Measurements from ENCODE around the gene FHIT.
"Not testable (repeated sequence)": the region's sequence is repeated elsewhere in the genome, so short reads cannot be mapped to it uniquely, and the experiment has no call there.

FHIT gene

GRCh38 chr3:60599586-60599985 is 651.7 kb downstream of the FHIT start:
- DNase-seq, result no peak

- no peak for DNase-seq
Observed at GRCh38 chr3:60598671-60599070, 652.6 kb downstream of the FHIT start.

DNA sequence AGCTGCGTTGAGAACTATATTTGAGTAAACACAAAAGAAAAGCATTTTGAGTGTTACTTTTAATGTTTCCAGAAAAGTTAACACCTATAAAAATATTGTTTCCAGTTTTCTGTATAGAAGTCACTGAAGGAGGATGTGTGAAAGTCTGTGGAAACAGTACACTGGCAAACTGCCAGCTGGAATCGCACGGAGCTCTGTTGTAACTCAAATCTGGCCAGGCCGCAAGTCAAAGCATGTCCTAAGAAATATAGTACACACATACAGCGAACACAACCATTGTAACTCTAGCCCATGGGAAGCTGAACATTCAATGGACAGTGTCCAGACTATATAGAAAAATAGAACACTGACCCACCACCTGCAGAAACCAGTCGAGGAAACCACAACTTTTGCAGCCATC is 657.2 kb downstream of the FHIT start:
- DNase-seq, result no peak

DNA sequence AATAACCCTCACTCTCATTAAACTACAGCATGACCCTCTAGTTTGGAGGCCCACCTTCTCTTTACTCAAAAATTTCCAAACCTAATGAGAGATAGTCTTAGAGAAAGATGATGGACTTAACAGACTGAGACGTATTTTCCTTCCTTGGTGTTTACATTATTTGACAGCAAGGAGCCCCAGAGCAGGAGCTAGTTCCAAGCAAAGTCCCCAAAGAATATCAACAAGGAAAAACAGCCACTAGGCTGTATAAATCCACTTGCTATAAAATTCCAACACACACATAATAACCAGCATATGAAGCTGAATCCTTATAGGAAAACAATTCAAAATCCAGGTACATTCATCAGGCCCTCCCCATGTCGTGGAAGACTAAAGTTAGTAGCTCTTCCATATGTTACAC is 660.0 kb downstream of the FHIT start:
- no peak for DNase-seq

- DNase-seq, result no peak
Observed at GRCh38 chr3:60588806-60589205, 662.4 kb downstream of the FHIT start.

- DNase-seq, result no peak
Observed at GRCh38 chr3:60585918-60586317, 665.3 kb downstream of the FHIT start.

GRCh38 chr3:60584250-60584649 is 667.0 kb downstream of the FHIT start:
- no peak for DNase-seq

- no peak for DNase-seq
Observed at GRCh38 chr3:60582288-60582687, 669.0 kb downstream of the FHIT start.

DNA sequence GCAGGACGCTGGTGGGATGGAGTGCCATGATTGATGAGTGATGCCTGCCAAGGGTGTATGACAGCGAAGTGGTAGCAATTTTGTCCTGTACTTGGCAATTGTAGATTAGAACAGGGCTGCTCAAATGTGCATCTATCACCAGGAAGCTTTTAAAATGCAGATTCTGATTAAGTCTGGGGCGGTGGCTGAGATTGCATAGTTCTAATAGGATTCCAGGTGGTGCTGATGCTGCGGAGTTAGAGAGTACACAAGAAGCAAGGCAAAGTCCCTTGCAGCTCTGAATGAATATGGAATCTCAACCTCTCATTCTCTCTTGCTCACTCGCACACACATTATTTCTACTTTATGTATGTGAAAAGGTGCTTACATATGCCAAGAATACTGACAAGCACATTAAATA is 670.4 kb downstream of the FHIT start:
- no peak for DNase-seq

GRCh38 chr3:60579734-60580133 is 671.5 kb downstream of the FHIT start:
- DNase-seq, result no peak

GRCh38 chr3:60578936-60579335 is 672.3 kb downstream of the FHIT start:
- no peak for DNase-seq

GRCh38 chr3:60577601-60578000 is 673.7 kb downstream of the FHIT start:
- no peak for DNase-seq

DNA sequence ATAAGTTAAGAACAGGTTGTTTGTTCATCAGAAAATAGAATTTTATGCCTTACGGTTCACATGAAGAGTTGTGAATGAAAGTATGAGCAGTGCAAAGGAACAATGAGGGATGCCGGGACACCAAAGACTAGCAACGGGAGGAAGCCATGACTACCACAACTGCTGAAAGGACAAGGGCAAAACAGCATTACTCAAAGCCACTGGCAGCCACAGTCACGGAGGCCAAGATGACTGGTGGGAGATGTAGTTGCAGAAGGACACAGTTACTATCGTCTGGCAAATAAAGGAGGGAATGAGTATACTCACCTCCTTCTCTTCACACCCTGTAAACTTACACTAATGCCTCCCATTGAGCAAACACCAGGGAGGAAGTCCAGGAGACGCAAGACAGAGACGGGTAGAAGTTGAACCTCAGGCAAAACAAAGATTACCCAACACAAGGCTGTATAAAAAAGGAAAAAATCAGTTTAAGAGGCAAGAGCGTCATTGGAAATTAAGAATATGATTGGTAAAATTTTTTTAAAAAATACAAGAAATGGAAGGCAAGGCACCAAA is 675.5 kb downstream of the FHIT start:
- DNase-seq, result no peak

DNA sequence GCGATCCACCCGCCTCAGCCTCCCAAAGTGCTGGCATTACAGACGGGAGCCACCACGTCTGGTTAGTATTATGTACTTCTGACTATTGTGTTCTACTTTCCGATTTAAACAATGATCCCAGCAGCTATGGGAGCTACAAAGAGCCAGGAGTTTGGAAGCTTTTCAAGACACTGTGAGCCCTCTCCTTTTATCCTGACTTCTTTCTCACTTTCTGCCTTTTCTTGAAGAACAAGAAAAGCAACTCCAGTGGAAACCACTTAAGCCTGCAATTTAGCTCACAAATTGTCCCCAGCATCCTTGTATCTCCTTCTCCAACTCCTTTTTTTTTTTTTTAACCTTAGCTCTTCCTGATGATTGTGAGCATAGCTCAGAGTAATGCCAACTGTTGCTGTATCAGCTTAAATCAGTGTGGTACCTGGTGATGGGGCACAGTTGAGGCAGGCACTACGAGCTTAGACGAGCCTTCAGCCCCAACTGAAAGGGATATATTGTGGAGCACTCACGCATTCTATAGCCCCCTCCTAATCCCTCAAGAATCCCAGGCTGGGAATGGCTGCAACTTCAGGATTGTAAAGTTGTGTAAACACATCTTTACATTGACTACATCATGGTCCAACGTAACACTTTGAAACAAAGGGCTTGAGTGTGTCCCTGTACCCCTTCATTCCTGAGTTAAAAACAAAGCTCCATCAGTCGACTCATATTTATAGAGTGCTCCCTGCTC is 677.0 kb downstream of the FHIT start:
- no peak for DNase-seq

DNA sequence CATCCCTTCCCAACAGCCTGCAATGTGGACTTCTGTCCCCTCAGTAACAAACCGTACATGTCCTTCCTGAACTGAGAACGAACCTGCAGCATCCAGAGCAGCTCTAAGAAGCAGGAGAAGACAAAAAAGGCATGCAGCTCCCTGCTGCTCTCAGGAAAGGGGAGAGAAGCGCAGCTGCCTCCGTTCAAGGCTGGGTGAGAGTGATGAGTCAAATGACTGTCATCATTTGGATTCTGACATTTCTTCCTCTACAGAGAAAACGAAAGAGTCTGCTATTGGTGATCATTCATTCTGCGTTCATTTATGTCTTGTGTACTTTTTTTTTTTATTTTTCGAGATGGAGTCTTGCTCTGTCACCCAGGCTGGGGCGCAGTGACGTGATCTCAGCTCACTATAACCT is 677.8 kb downstream of the FHIT start:
- no peak for DNase-seq

DNA sequence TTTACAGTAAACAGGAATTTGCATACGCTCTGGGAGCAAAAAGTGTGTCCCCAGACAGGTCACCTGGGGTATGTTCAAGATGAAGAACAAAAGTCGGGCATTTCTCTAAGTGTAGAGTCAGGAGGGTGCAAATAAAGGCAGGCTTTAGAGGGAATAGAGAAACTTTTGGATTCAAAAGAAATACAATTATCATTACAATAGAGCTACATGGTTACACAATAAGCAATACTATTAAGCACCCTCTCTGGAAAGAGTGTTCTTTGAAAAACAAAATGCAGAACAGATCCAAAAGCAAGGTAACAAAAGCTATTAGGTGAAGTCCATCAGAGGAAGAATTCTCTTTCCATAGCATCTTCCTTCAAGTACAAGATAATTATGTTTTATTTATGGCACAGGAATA is 679.7 kb downstream of the FHIT start:
- DNase-seq, result no peak

DNA sequence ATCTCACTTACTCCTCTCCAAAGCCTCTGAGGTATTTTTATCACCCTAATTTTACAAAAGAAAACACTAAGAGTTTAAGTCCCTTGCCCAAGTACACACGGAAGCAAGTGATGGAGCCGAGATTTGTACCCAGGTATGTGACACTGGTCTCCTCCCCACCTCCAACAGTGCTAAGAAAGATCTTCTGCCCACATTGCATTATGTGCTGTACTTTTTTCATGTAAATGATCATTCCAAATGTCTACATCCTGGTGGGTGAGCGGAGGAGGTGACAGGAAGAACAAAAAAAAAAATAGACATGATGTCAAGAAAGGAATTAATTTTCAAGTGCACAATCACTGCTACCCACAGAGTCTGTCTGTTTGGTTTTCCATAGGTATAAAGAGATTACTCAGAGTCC is 694.1 kb downstream of the FHIT start:
- no peak for DNase-seq

- no peak for DNase-seq
Observed at GRCh38 chr3:60555686-60556354, 695.4 kb downstream of the FHIT start.

GRCh38 chr3:60553144-60553543 is 698.1 kb downstream of the FHIT start:
- DNase-seq, result no peak

GRCh38 chr3:60552581-60552980 is 698.7 kb downstream of the FHIT start:
- no peak for DNase-seq

DNA sequence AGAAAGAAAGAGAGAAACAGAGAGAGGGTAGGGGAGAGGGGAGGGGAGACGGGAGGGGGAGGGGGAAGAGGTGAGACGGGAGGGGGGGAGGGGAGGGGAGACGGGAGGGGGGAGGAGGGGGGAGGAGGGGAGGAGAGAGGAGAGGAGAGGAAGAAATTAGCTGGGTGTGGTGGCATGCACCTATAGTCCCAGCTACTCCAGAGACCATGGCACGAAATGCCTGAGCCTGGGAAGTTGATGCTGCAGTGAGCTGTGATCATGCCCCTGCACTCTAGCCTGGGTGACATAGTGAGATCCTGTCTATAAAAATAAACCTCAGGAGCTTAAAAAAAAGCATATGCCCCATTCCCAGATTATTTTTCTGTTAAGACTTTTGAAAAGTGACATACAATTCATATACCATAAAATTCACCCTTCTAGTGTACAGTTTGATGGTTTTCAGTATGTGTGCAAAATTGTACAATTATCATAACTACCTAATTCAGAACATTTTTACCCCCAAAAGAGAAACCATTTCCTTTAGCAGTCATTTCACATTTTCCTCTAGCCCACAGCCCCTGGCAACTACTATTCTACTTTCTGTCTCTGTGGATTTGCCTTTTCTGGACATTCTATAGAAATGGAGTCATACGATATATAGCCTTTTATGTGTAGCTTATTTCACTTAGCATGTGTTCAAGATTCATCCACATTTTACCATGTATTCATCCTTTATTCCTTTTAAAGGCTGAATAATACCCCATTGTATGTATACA is 699.6 kb downstream of the FHIT start:
- DNase-seq, result no peak

DNA sequence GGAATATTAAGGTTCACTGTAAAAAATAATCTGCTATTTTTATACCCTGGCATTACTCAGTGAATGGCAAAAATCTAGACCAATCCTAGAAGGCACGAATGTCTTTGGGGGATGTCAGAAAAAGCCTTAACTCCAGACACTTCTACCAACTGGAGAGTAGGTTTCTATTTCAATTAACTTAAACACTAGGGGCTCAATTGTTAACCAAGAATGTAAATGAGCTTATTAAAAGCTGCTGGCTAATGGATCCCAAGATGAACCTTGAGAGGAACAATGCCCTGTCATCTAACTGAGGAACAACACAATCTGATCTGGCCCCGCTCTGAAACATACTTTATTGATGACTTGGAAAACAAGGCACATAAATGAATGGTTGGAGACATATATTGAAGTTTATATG is 701.4 kb downstream of the FHIT start:
- no peak for DNase-seq

- DNase-seq, result no peak
Observed at GRCh38 chr3:60542995-60543394, 708.3 kb downstream of the FHIT start.

DNA sequence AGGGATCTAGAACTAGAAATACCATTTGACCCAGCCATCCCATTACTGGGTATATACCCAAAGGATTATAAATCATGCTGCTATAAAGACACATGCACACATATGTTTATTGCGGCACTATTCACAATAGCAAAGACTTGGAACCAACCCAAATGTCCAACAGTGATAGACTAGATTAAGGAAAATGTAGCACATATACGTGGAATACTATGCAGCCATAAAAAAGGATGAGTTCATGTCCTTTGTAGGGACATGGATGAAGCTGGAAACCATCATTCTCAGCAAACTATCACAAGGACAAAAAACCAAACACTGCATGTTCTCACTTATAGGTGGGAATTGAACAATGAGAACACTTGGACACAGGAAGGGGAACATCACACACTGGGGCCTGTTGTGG is 711.9 kb downstream of the FHIT start:
- not testable (repeated sequence) for DNase-seq

All from NCI-H2029 treated with DMSO at 0.1 percent for 48 hours (cell line).